ENCODE data around the gene SNAI3.
A peak's percentile ranks its signal among the peaks of the same experiment; 100 is the strongest.

Gene SNAI3

GRCh38 chr16:88686439-88687253, at the start of gene SNAI3:
SNAI3 (minus strand) TSS chr16:88686507; CDS start chr16:88686406, 101 bp downstream.
- DNase-seq (ENCODE audit: low read depth): peak; percentile 82

GRCh38 chr16:88736088-88736487, 49.8 kb upstream of the SNAI3 start:
- DNase-seq (ENCODE audit: low read depth): no peak

GRCh38 chr16:88735616-88736015, 49.3 kb upstream of the SNAI3 start:
- DNase-seq (ENCODE audit: low read depth): no peak

- no peak for DNase-seq (ENCODE audit: low read depth)
These were observed 48.8 kb upstream of the SNAI3 start for GRCh38 chr16:88735121-88735520.

- no peak for DNase-seq (ENCODE audit: low read depth)
These were observed 48.0 kb upstream of the SNAI3 start for GRCh38 chr16:88734361-88734728.

GRCh38 chr16:88733630-88734360, 47.5 kb upstream of the SNAI3 start:
- no peak for DNase-seq (ENCODE audit: low read depth)

GRCh38 chr16:88732961-88733294, 46.6 kb upstream of the SNAI3 start:
- DNase-seq (ENCODE audit: low read depth): no peak

GRCh38 chr16:88732172-88732960, 46.1 kb upstream of the SNAI3 start:
- DNase-seq (ENCODE audit: low read depth): no peak

- DNase-seq (ENCODE audit: low read depth): no peak
These were observed 45.4 kb upstream of the SNAI3 start for GRCh38 chr16:88731699-88732098.

- DNase-seq (ENCODE audit: low read depth): no peak
These were observed 44.6 kb upstream of the SNAI3 start for GRCh38 chr16:88730632-88731607.

- DNase-seq (ENCODE audit: low read depth): no peak
These were observed 41.6 kb upstream of the SNAI3 start for GRCh38 chr16:88727871-88728270.

- no peak for DNase-seq (ENCODE audit: low read depth)
These were observed 40.7 kb upstream of the SNAI3 start for GRCh38 chr16:88726981-88727380.

- no peak for DNase-seq (ENCODE audit: low read depth)
These were observed 40.1 kb upstream of the SNAI3 start for GRCh38 chr16:88726408-88726749.

- DNase-seq (ENCODE audit: low read depth): no peak
These were observed 39.5 kb upstream of the SNAI3 start for GRCh38 chr16:88725609-88726407.

GRCh38 chr16:88724855-88725555, 38.7 kb upstream of the SNAI3 start:
- DNase-seq (ENCODE audit: low read depth): no peak

- DNase-seq (ENCODE audit: low read depth): no peak
These were observed 37.6 kb upstream of the SNAI3 start for GRCh38 chr16:88723911-88724310.

GRCh38 chr16:88723507-88723887, 37.2 kb upstream of the SNAI3 start:
- DNase-seq (ENCODE audit: low read depth): no peak

GRCh38 chr16:88722784-88723506, 36.6 kb upstream of the SNAI3 start:
- no peak for DNase-seq (ENCODE audit: low read depth)
